SK-N-MC (cell line): Measurements from ENCODE around the gene SCN11A.

ENCODE experiments used
- FOXP2 ChIP-seq: optimal IDR thresholded peaks from 2 replicates; pipeline ENCODE3; 2011; ENCODE audit warnings: mild to moderate bottlenecking, moderate library complexity; ENCODE audit not compliant: insufficient read depth; ENCODE audit errors: extremely low read length, control extremely low read depth
- POLR2AphosphoS5 ChIP-seq: IDR thresholded peaks from 2 replicates; pipeline ENCODE4 v1.6.1; 2012; ENCODE audit warnings: mild to moderate bottlenecking, low read depth, low read length, borderline replicate concordance

- no peak for TF ChIP-seq POLR2AphosphoS5
- TF ChIP-seq FOXP2 = no peak
Measured at GRCh38 chr3:39038165-39038564, 13.6 kb downstream of the SCN11A start.
